ENCODE results near the gene ATP1A1.

DNA sequence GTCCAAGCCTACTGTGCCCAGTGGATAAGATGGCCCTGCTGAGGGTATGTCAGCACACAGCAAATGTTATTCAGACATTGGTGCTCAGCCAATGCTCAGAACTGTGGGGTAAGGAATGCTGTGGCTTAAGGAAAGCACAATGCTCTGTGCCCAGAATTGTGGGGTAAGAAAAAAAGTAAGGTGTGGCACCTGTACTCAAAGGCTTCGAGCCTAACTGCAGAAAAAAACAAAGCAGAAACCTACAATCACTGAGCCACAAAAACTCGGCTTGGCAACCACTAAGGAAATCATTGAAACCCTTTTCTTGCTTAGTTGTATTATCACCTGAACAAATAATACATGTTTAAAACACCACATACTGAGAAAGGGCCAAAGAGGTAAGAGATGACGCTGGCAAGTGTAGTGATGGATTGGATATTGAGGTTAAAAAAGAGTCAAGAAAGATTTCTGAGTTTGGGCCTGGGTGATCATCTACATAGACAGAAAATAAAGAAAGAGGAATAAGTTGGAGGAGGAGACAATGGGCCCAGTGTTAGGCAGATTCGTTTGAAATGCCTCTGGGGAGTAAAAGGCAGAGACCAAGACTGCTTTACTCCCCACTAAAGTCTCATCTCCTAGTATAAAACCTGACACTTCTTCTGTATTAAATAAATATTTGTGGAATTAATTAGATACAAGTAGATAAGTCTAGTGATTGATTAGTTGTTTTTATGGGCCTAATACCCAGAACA is 25.9 kb upstream of the ATP1A1 start:
- TF ChIP-seq POLR2A (IDR thresholded peaks at IDR 0.05) (no peak), POLR2AphosphoS5 (IDR thresholded peaks at IDR 0.05) (no peak)
- TF ChIP-seq, protein P1, sequence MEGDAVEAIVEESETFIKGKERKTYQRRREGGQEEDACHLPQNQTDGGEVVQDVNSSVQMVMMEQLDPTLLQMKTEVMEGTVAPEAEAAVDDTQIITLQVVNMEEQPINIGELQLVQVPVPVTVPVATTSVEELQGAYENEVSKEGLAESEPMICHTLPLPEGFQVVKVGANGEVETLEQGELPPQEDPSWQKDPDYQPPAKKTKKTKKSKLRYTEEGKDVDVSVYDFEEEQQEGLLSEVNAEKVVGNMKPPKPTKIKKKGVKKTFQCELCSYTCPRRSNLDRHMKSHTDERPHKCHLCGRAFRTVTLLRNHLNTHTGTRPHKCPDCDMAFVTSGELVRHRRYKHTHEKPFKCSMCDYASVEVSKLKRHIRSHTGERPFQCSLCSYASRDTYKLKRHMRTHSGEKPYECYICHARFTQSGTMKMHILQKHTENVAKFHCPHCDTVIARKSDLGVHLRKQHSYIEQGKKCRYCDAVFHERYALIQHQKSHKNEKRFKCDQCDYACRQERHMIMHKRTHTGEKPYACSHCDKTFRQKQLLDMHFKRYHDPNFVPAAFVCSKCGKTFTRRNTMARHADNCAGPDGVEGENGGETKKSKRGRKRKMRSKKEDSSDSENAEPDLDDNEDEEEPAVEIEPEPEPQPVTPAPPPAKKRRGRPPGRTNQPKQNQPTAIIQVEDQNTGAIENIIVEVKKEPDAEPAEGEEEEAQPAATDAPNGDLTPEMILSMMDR (IDR thresholded peaks at IDR 0.05) = no peak

Data from gastroesophageal sphincter (tissue), 3 donors.